ENCODE measurements around the gene FTH1. TPM values are rescaled to one million over a fixed set of nuclear protein-coding genes. Genes with fewer than 3 reads are reported as not detected.

Gene FTH1
- total and polyA plus RNA-seq, 2 of the 8 experiments (the other 6 are each of a cell fraction or from before 2014, with no cell fraction given), result 1,153 to 1,461 TPM

- TF ChIP-seq CHD2 (IDR thresholded peaks at IDR 0.05; ENCODE audit: low read length) (no peak), POU5F1 (IDR thresholded peaks at IDR 0.05; ENCODE audit: low read depth, low read length) (no peak), RXRA (IDR thresholded peaks at IDR 0.05; ENCODE audit: insufficient read depth, low read depth, low read length) (no peak)
- TF ChIP-seq, protein P1, sequence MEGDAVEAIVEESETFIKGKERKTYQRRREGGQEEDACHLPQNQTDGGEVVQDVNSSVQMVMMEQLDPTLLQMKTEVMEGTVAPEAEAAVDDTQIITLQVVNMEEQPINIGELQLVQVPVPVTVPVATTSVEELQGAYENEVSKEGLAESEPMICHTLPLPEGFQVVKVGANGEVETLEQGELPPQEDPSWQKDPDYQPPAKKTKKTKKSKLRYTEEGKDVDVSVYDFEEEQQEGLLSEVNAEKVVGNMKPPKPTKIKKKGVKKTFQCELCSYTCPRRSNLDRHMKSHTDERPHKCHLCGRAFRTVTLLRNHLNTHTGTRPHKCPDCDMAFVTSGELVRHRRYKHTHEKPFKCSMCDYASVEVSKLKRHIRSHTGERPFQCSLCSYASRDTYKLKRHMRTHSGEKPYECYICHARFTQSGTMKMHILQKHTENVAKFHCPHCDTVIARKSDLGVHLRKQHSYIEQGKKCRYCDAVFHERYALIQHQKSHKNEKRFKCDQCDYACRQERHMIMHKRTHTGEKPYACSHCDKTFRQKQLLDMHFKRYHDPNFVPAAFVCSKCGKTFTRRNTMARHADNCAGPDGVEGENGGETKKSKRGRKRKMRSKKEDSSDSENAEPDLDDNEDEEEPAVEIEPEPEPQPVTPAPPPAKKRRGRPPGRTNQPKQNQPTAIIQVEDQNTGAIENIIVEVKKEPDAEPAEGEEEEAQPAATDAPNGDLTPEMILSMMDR (IDR thresholded peaks at IDR 0.05; ENCODE audit: control extremely low read depth in 1 of 3, insufficient read depth in 1 of 3, low read depth in 1 of 3, low read length in 3 of 3), result no peak
Observed at GRCh38 chr11:61922539-61922938, 44.9 kb downstream of the FTH1 start (continued).

All from H1 (cell line).